ENCODE results near the gene CCL16.

GRCh38 chr17:36017799-36018198, 36.5 kb upstream of the CCL16 start, which contains the start of gene CCL23:
- no peak for TF ChIP-seq HOXB5 (CRISPR knock-in tag; IDR thresholded peaks at IDR 0.05)
- no peak for TF ChIP-seq CEBPB (IDR thresholded peaks at IDR 0.05)
- TF ChIP-seq CTCF (IDR thresholded peaks at IDR 0.05): no peak
- TF ChIP-seq RCOR1 (IDR thresholded peaks at IDR 0.05; ENCODE audit: low read depth, low read length): no peak
- no peak for TF ChIP-seq ZNF302 (CRISPR knock-in tag; IDR thresholded peaks at IDR 0.05)
- no peak for TF ChIP-seq EHMT2 (IDR thresholded peaks at IDR 0.05; ENCODE audit: low read depth)
- no peak for TF ChIP-seq RFX5 (IDR thresholded peaks at IDR 0.05)

Data from A549 (cell line).